CD4-positive, alpha-beta T cell treated with Interleukin-10 for 1 hour (primary cell): ENCODE data around the gene NBEA.
"Not testable (repeated sequence)": the region's sequence is repeated elsewhere in the genome, so short reads cannot be mapped to it uniquely, and the experiment has no call there.

Experiments used
- DNase-seq: peaks from one replicate; pipeline ENCODE4 v3.0.0-alpha.2; 2020

Gene NBEA

GRCh38 chr13:35309706-35310105, 367.6 kb downstream of the NBEA start:
- DNase-seq, result no peak

GRCh38 chr13:35332134-35332533, 390.1 kb downstream of the NBEA start:
- no peak for DNase-seq

GRCh38 chr13:35333157-35333556, 391.1 kb downstream of the NBEA start:
- no peak for DNase-seq

- no peak for DNase-seq
Measured at GRCh38 chr13:35342440-35342839, 400.4 kb downstream of the NBEA start.

- DNase-seq, result no peak
Measured at GRCh38 chr13:35343417-35343816, 401.3 kb downstream of the NBEA start.

GRCh38 chr13:35345992-35346391, 403.9 kb downstream of the NBEA start:
- no peak for DNase-seq

GRCh38 chr13:35346494-35346893, 404.4 kb downstream of the NBEA start:
- DNase-seq, result no peak

GRCh38 chr13:35347679-35348205, 405.7 kb downstream of the NBEA start:
- DNase-seq, result no peak

GRCh38 chr13:35349052-35349451, 407.0 kb downstream of the NBEA start:
- no peak for DNase-seq

- no peak for DNase-seq
Measured at GRCh38 chr13:35349673-35350278, 407.7 kb downstream of the NBEA start.

GRCh38 chr13:35354285-35354684, 412.2 kb downstream of the NBEA start:
- no peak for DNase-seq

- no peak for DNase-seq
Measured at GRCh38 chr13:35354882-35355281, 412.8 kb downstream of the NBEA start.

- no peak for DNase-seq
Measured at GRCh38 chr13:35356572-35356971, 414.5 kb downstream of the NBEA start.

- DNase-seq, result no peak
Measured at GRCh38 chr13:35365883-35366282, 423.8 kb downstream of the NBEA start.

- no peak for DNase-seq
Measured at GRCh38 chr13:35367586-35367985, 425.5 kb downstream of the NBEA start.

GRCh38 chr13:35378939-35379338, 436.9 kb downstream of the NBEA start:
- no peak for DNase-seq

GRCh38 chr13:35379663-35380062, 437.6 kb downstream of the NBEA start:
- DNase-seq, result no peak

- DNase-seq, result no peak
Measured at GRCh38 chr13:35387682-35388250, 445.7 kb downstream of the NBEA start.

- no peak for DNase-seq
Measured at GRCh38 chr13:35388441-35389355, 446.6 kb downstream of the NBEA start.

GRCh38 chr13:35389535-35389934, 447.5 kb downstream of the NBEA start:
- no peak for DNase-seq

- DNase-seq, result no peak
Measured at GRCh38 chr13:35392768-35393167, 450.7 kb downstream of the NBEA start.

GRCh38 chr13:35393886-35394285, 451.8 kb downstream of the NBEA start:
- no peak for DNase-seq

GRCh38 chr13:35408285-35408684, 466.2 kb downstream of the NBEA start:
- not testable (repeated sequence) for DNase-seq
